RWPE2 (cell line): ENCODE data around the gene ROBO1.

ENCODE experiments used
- ATAC-seq: fragments of 200-7000 bp; cut with Tn5 transposase; 3 replicates; pipeline ENCODE4 v1.9.1; 2021; ENCODE audit warnings: low read depth
- DNase-seq: peaks from one replicate; pipeline ENCODE4 v3.0.0-alpha.2; 2020; ENCODE audit warnings: low spot score
- H3K27ac ChIP-seq: fragments of 450-650 bp; 2 replicates; pipeline ENCODE4 v1.5.1; 2017; ENCODE audit warnings: mild to moderate bottlenecking; ENCODE audit not compliant: poor library complexity, severe bottlenecking
- H3K27me3 ChIP-seq: fragments of 250-450 bp; sonication (Bioruptor Pico); 2 replicates; pipeline ENCODE4 v1.5.1; 2021; ENCODE audit warnings: mild to moderate bottlenecking, moderate library complexity; ENCODE audit not compliant: insufficient read depth, poor library complexity, severe bottlenecking
- H3K36me3 ChIP-seq: fragments of 250-450 bp; sonication (Bioruptor Pico); 2 replicates; pipeline ENCODE4 v1.5.1; 2020; ENCODE audit warnings: low read depth, mild to moderate bottlenecking, moderate library complexity
- H3K4me1 ChIP-seq: fragments of 250-450 bp; sonication (Bioruptor Pico); 2 replicates; pipeline ENCODE4 v1.5.1; 2021; ENCODE audit warnings: mild to moderate bottlenecking, moderate library complexity; ENCODE audit not compliant: insufficient read depth, poor library complexity, severe bottlenecking
- H3K4me3 ChIP-seq: fragments of 250-450 bp; sonication (Bioruptor Pico); 2 replicates; pipeline ENCODE4 v1.5.1; 2021; ENCODE audit warnings: mild to moderate bottlenecking, moderate library complexity; ENCODE audit not compliant: severe bottlenecking
- H3K9me3 ChIP-seq: fragments of 250-450 bp; sonication (Bioruptor Pico); 2 replicates; pipeline ENCODE4 v1.5.1; 2021; ENCODE audit warnings: mild to moderate bottlenecking, moderate library complexity; ENCODE audit not compliant: severe bottlenecking
- CTCF ChIP-seq: fragments of 450-650 bp; IDR thresholded peaks from one replicate; pipeline ENCODE4 v1.5.1; 2017; ENCODE audit warnings: mild to moderate bottlenecking, moderate library complexity; ENCODE audit not compliant: poor library complexity, severe bottlenecking

Gene ROBO1

GRCh38 chr3:79113876-79114275, 653.9 kb downstream of the ROBO1 start:
- peak; percentile 96 for ATAC-seq
- peak overlapping the region; percentile 21 for H3K27ac ChIP-seq

GRCh38 chr3:79111375-79112052, 656.3 kb downstream of the ROBO1 start:
- no peaks in the 10 kb centered on the region for H3K36me3 ChIP-seq
- no peaks in the 10 kb centered on the region for H3K27me3 ChIP-seq
- H3K4me1 ChIP-seq: peaks cover 7% of the 10 kb centered on the region
- no peak overlapping the region for H3K27ac ChIP-seq
- DNase-seq (no peak), ATAC-seq (no peak)
- no peak overlapping the region for H3K4me3 ChIP-seq
- TF ChIP-seq CTCF: no peak
- no peaks in the 10 kb centered on the region for H3K9me3 ChIP-seq

More at GRCh38 chr3:79113876-79114275, 653.9 kb downstream of the ROBO1 start:
- no peak for TF ChIP-seq CTCF
- DNase-seq: no peak
- H3K4me3 ChIP-seq: no peak overlapping the region
- no peaks in the 10 kb centered on the region for H3K9me3 ChIP-seq
- no peaks in the 10 kb centered on the region for H3K27me3 ChIP-seq
- H3K4me1 ChIP-seq: peaks cover 7% of the 10 kb centered on the region
- H3K36me3 ChIP-seq: no peaks in the 10 kb centered on the region

GRCh38 chr3:79109754-79110153, 658.0 kb downstream of the ROBO1 start:
- ATAC-seq (no peak), DNase-seq (no peak)
- TF ChIP-seq CTCF: no peak
- no peak overlapping the region for H3K27ac ChIP-seq
- no peaks in the 10 kb centered on the region for H3K36me3 ChIP-seq
- no peaks in the 10 kb centered on the region for H3K9me3 ChIP-seq
- H3K27me3 ChIP-seq: no peaks in the 10 kb centered on the region
- peaks cover 7% of the 10 kb centered on the region for H3K4me1 ChIP-seq
- H3K4me3 ChIP-seq: no peak overlapping the region

- Histone ChIP-seq H3K9me3 (no peaks in the 10 kb centered on the region), H3K27ac (no peak overlapping the region), H3K36me3 (no peaks in the 10 kb centered on the region), H3K4me3 (no peak overlapping the region), H3K4me1 (no peaks in the 10 kb centered on the region), H3K27me3 (no peaks in the 10 kb centered on the region)
- ATAC-seq (no peak), DNase-seq (no peak)
- no peak for TF ChIP-seq CTCF
These were observed 664.5 kb downstream of the ROBO1 start for GRCh38 chr3:79103307-79103706.

GRCh38 chr3:79097964-79098660, 669.7 kb downstream of the ROBO1 start:
- no peaks in the 10 kb centered on the region for H3K9me3 ChIP-seq
- ATAC-seq (no peak), DNase-seq (no peak)
- no peak overlapping the region for H3K4me3 ChIP-seq
- H3K4me1 ChIP-seq: no peaks in the 10 kb centered on the region
- H3K27me3 ChIP-seq: peaks cover 4% of the 10 kb centered on the region
- no peaks in the 10 kb centered on the region for H3K36me3 ChIP-seq
- no peak overlapping the region for H3K27ac ChIP-seq
- no peak for TF ChIP-seq CTCF
